BJ (cell line): ENCODE results near the gene INTS2. TPM values are rescaled to one million over a fixed set of nuclear protein-coding genes. Genes with fewer than 3 reads are reported as not detected.

Experiments used
- CTCF ChIA-PET: fragments of 350-600 bp; formaldehyde crosslinking; extraction: SDS; loops from one replicate; lab custom pipeline; 2021; ENCODE audit warnings: antibody characterized with exemption, inconsistent platforms; lab: Yijun Ruan, JAX
- POLR2A ChIA-PET: fragments of 300-600 bp; sonication (Branson Sonifier 250); formaldehyde crosslinking; extraction: SDS; loops from one replicate; lab custom pipeline; 2021; ENCODE audit warnings: antibody characterized with exemption; lab: Charles Lee
- DNase-seq: peaks from one replicate; pipeline ENCODE4 v3.0.0-alpha.2; 2011; ENCODE audit warnings: low read depth
- H3K27me3 ChIP-seq: 2 replicates; pipeline ENCODE4 v1.6.0; 2011; ENCODE audit warnings: low read length; ENCODE audit not compliant: control insufficient read depth, insufficient read depth
- H3K36me3 ChIP-seq: 2 replicates; pipeline ENCODE4 v1.5.1; 2011; ENCODE audit warnings: low read length; ENCODE audit not compliant: control insufficient read depth, insufficient read depth
- H3K4me3 ChIP-seq: 2 replicates; pipeline ENCODE4 v1.5.1; 2011; ENCODE audit warnings: low read depth, mild to moderate bottlenecking, control low read depth, low read length
- CTCF ChIP-seq: IDR thresholded peaks from 2 replicates; pipeline ENCODE4 v1.5.1; 2011; ENCODE audit warnings: low read depth, mild to moderate bottlenecking, control low read depth, inconsistent platforms, low read length, moderate library complexity; ENCODE audit not compliant: insufficient read depth
- polyA plus RNA-seq: library from polyadenylated mRNA; depleted of rRNA; stranded (reverse); fragments of >200 nt; gene quantifications from 2 replicates; pipeline ENCODE4 v1.2.3, GENCODE V29; 2011

INTS2 gene
- polyA plus RNA-seq, 1 experiment, result 3.5 TPM

- no peak for DNase-seq
- ChIA-PET POLR2A (no interaction called here), CTCF (no interaction called here)
- no peak for TF ChIP-seq CTCF
- H3K4me3 ChIP-seq, result no peak overlapping the region
- H3K36me3 ChIP-seq, result no peaks in the 10 kb centered on the region
- no peaks in the 10 kb centered on the region for H3K27me3 ChIP-seq
Measured at GRCh38 chr17:61846761-61847375, 80.9 kb downstream of the INTS2 start.

- ChIA-PET POLR2A (interaction anchor here (0.6 kb wide), 1 partner anchor 633 kb away, joined by 3 read pairs; no protein-coding TSS in a partner anchor), CTCF (no interaction called here)
- no peak for DNase-seq
- no peak for TF ChIP-seq CTCF
- Histone ChIP-seq H3K36me3 (no peaks in the 10 kb centered on the region), H3K27me3 (no peaks in the 10 kb centered on the region), H3K4me3 (no peak overlapping the region)
Measured at GRCh38 chr17:61846088-61846487, 81.7 kb downstream of the INTS2 start.

GRCh38 chr17:61843435-61843834 is 84.3 kb downstream of the INTS2 start:
- ChIA-PET POLR2A (no interaction called here), CTCF (interaction anchor here (0.6 to 2.5 kb wide), 4 partner anchors 9 to 431 kb away, joined by 3 to 15 read pairs (median 6); no protein-coding TSS in a partner anchor)
- no peak for DNase-seq
- Histone ChIP-seq H3K36me3 (no peaks in the 10 kb centered on the region), H3K27me3 (no peaks in the 10 kb centered on the region), H3K4me3 (no peak overlapping the region)
- no peak for TF ChIP-seq CTCF

- no peak for TF ChIP-seq CTCF
- Histone ChIP-seq H3K36me3 (no peaks in the 10 kb centered on the region), H3K4me3 (no peak overlapping the region), H3K27me3 (no peaks in the 10 kb centered on the region)
- ChIA-PET POLR2A (no interaction called here), CTCF (interaction anchor here (0.6 to 2.5 kb wide), 4 partner anchors 9 to 222 kb away, joined by 3 to 15 read pairs (median 5); no protein-coding TSS in a partner anchor)
- DNase-seq, result no peak
Measured at GRCh38 chr17:61842899-61843298, 84.9 kb downstream of the INTS2 start.

- POLR2A ChIA-PET, result no interaction called here
- H3K4me3 ChIP-seq, result no peak overlapping the region
- no peaks in the 10 kb centered on the region for H3K36me3 ChIP-seq
- CTCF ChIA-PET, result interaction anchor here (1.5 to 1.8 kb wide), 2 partner anchors 204 to 209 kb away, joined by 4 to 8 read pairs; no protein-coding TSS in a partner anchor
- TF ChIP-seq CTCF, result no peak
- no peak for DNase-seq
- no peaks in the 10 kb centered on the region for H3K27me3 ChIP-seq
Measured at GRCh38 chr17:61839300-61839786, 88.4 kb downstream of the INTS2 start.
